Esophagus muscularis mucosa (tissue), 3 donors: Measurements from ENCODE around the gene SUGP1.

ENCODE experiments used
- CTCF ChIP-seq, 3 experiments: fragments of 200-600 bp in 2 of 3; fragments of 450-650 bp in 1 of 3; sonication (generic) in 2 of 3; IDR thresholded peaks; one replicate each; pipeline ENCODE4 v1.5.1; 2017 to 2019; ENCODE audit warnings: antibody characterized with exemption in 3 of 3, mild to moderate bottlenecking in 2 of 3, moderate library complexity in 1 of 3
- POLR2A ChIP-seq: fragments of 450-650 bp; IDR thresholded peaks from one replicate; pipeline ENCODE4 v1.6.1; 2017; ENCODE audit warnings: antibody characterized with exemption, moderate library complexity, mild to moderate bottlenecking, low read depth
- POLR2AphosphoS5 ChIP-seq, 2 donors: sonication (generic); formaldehyde crosslinking; IDR thresholded peaks; one replicate each; pipeline ENCODE4 v1.6.1; 2017; ENCODE audit warnings: antibody characterized with exemption in 2 of 2

GRCh38 chr19:19354932-19355331 lies 34.6 kb upstream of the SUGP1 start:
- TF ChIP-seq CTCF (IDR thresholded peaks at IDR 0.05) (no peak), POLR2A (no peak), POLR2AphosphoS5 (IDR thresholded peaks at IDR 0.05) (no peak)
